HepG2 (cell line): ENCODE data around the gene MT4. TPM values are rescaled to one million over a fixed set of nuclear protein-coding genes. Genes with fewer than 3 reads are reported as not detected.
A peak's percentile ranks its signal among the peaks of the same experiment; 100 is the strongest.

ENCODE experiments used
- AKAP8 ChIP-seq: sonication (generic); formaldehyde crosslinking; IDR thresholded peaks from 2 replicates; pipeline ENCODE4 v1.5.1; 2020; ENCODE audit warnings: mild to moderate bottlenecking, missing genetic modification reagents
- BHLHE40 ChIP-seq: IDR thresholded peaks from 2 replicates; pipeline ENCODE4 v1.6.1; 2011; ENCODE audit warnings: low read length, improper control_type of control experiment
- HNRNPLL ChIP-seq: fragments of 200-400 bp; formaldehyde crosslinking; IDR thresholded peaks from 2 replicates; pipeline ENCODE4 v1.6.1; 2017; ENCODE audit warnings: mild to moderate bottlenecking, low read depth, low read length; ENCODE audit not compliant: poor library complexity, severe bottlenecking
- HNRNPUL1 ChIP-seq: fragments of 200-400 bp; formaldehyde crosslinking; IDR thresholded peaks from 2 replicates; pipeline ENCODE4 v1.6.1; 2017; ENCODE audit warnings: low read depth, mild to moderate bottlenecking, low read length, moderate library complexity
- KMT2B ChIP-seq: IDR thresholded peaks from 2 replicates; pipeline ENCODE4 v1.6.1; 2016; ENCODE audit warnings: missing genetic modification reagents, missing compliant biosample characterization
- MEIS1 ChIP-seq: sonication (generic); formaldehyde crosslinking; IDR thresholded peaks from 2 replicates; pipeline ENCODE4 v1.9.0; 2021; ENCODE audit warnings: mild to moderate bottlenecking, missing genetic modification reagents, moderate library complexity, borderline replicate concordance
- PRPF4 ChIP-seq: fragments of 200-400 bp; formaldehyde crosslinking; IDR thresholded peaks from 2 replicates; pipeline ENCODE4 v1.6.1; 2016; ENCODE audit warnings: low read length, low read depth; ENCODE audit not compliant: poor library complexity, severe bottlenecking
- SETDB1 ChIP-seq: sonication (generic); formaldehyde crosslinking; IDR thresholded peaks from 2 replicates; pipeline ENCODE4 v1.5.1; 2020; ENCODE audit warnings: missing genetic modification reagents, mild to moderate bottlenecking, borderline replicate concordance
- SIX1 ChIP-seq: sonication (generic); formaldehyde crosslinking; IDR thresholded peaks from 2 replicates; pipeline ENCODE4 v1.4.0; 2020; ENCODE audit warnings: missing genetic modification reagents, borderline replicate concordance
- SKI ChIP-seq: fragments of 450-650 bp; IDR thresholded peaks from one replicate; pipeline ENCODE4 v1.6.1; 2018; ENCODE audit warnings: mild to moderate bottlenecking; ENCODE audit not compliant: partially characterized antibody
- ZBTB38 ChIP-seq: sonication (generic); formaldehyde crosslinking; IDR thresholded peaks from 2 replicates; pipeline ENCODE4 v1.5.1; 2020; ENCODE audit warnings: mild to moderate bottlenecking, missing genetic modification reagents
- ZFP1 ChIP-seq: IDR thresholded peaks from 2 replicates; pipeline ENCODE4 v1.6.1; 2016
- ZKSCAN1 ChIP-seq: fragments of 150-350 bp; IDR thresholded peaks from 2 replicates; pipeline ENCODE4 v1.6.1; 2014; ENCODE audit warnings: low read length
- ZNF232 ChIP-seq: sonication (generic); formaldehyde crosslinking; IDR thresholded peaks from 2 replicates; pipeline ENCODE4 v1.4.0; 2020; ENCODE audit warnings: missing genetic modification reagents, borderline replicate concordance
- ZNF367 ChIP-seq: sonication (generic); formaldehyde crosslinking; IDR thresholded peaks from 2 replicates; pipeline ENCODE4 v1.4.0; 2020; ENCODE audit warnings: missing genetic modification reagents, borderline replicate concordance
- ZNF510 ChIP-seq: sonication (generic); formaldehyde crosslinking; IDR thresholded peaks from 2 replicates; pipeline ENCODE4 v1.4.0; 2020; ENCODE audit warnings: low read depth, mild to moderate bottlenecking, missing genetic modification reagents
- ZNF589 ChIP-seq: sonication (generic); formaldehyde crosslinking; conservative IDR thresholded peaks from 2 replicates; pipeline ENCODE4 v1.8.0; 2022; ENCODE audit warnings: mild to moderate bottlenecking, moderate library complexity, missing genetic modification reagents
- ZNF839 ChIP-seq: sonication (generic); formaldehyde crosslinking; IDR thresholded peaks from 2 replicates; pipeline ENCODE4 v1.4.0; 2020; ENCODE audit warnings: missing genetic modification reagents, mild to moderate bottlenecking, borderline replicate concordance
- polyA plus RNA-seq, 8 experiments: library from polyadenylated mRNA; depleted of rRNA in 3 of 8; stranded (reverse) in 7 of 8; unstranded in 1 of 8; fragments of >200 nt; fragmentation: Illumina TruSeq in 4 of 8; extraction: Trizol in 4 of 8; gene quantifications; 2 replicates each; pipeline versions ENCODE4 v1.2.1 to v1.2.3, GENCODE V29; 2011 to 2016; ENCODE audit warnings: low read depth in 4 of 8, missing spikeins in 1 of 8, mixed read lengths in 1 of 8; ENCODE audit not compliant: insufficient read depth in 1 of 8
- total RNA-seq, 5 experiments: library from RNA; depleted of rRNA; stranded (reverse); fragments of >200 nt; fragmentation: Illumina TruSeq; extraction: Trizol; gene quantifications; 2 replicates each; pipeline ENCODE4 v1.2.3, GENCODE V29; 2016; ENCODE audit warnings: low read depth in 1 of 5
- TF ChIP-seq, protein P1 (sequence below): sonication (generic); formaldehyde crosslinking; IDR thresholded peaks from 2 replicates; pipeline ENCODE4 v1.4.0; 2020; ENCODE audit warnings: missing genetic modification reagents
- TF ChIP-seq, protein P2 (sequence below): sonication (generic); formaldehyde crosslinking; IDR thresholded peaks from 2 replicates; pipeline ENCODE4 v1.4.0; 2020; ENCODE audit warnings: missing genetic modification reagents, mild to moderate bottlenecking, borderline replicate concordance
- TF ChIP-seq, protein P3 (sequence below): sonication (generic); formaldehyde crosslinking; IDR thresholded peaks from 2 replicates; pipeline ENCODE4 v1.4.0; 2020; ENCODE audit warnings: mild to moderate bottlenecking, missing genetic modification reagents

Gene MT4
- total and polyA plus RNA-seq, 2 of the 13 experiments (the other 11 are each of a cell fraction or from before 2014, with no cell fraction given) = not detected

DNA sequence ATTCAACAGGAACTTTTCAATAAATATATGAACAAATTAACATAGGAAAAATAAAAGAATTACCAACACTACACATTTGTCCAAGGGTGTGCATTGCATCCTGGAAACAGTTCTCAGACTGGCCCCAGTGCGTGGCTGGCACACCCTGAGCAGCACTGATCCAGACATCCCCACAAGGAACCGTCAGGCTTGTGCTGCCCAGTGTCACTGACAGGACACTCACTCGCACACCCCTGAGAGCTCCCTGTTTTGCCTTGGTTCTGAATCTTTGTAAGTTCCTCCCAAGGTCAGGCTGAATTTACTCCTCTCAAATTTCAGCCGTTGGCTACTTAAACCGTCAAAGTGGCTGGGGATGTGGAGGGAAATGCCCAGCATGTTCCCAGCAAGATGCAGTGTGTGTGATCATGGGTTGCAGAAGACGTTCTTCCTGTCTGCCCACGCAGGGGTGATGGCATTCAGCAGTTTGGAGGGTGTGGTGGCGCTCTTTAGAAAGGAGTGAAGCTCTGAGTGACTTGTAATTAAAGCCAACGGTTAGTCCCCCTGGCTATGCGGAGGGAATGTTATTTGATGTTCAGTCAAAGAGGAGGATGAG is 45.2 kb downstream of the MT4 start (continued):
- TF ChIP-seq SKI (no peak), ZKSCAN1 (no peak), HNRNPUL1 (no peak), PRPF4 (no peak), AKAP8 (peak; percentile 66; the same call in 1 of the 2 replicates), MEIS1 (CRISPR knock-in tag) (0 out of 2 replicates have a peak, but pooled peaks have one; percentile 70), ZNF839 (CRISPR knock-in tag) (no peak), SETDB1 (CRISPR knock-in tag) (no peak), ZFP1 (CRISPR knock-in tag) (no peak), HNRNPLL (no peak), ZNF510 (0 out of 2 replicates have a peak, but pooled peaks have one; percentile 52), ZNF367 (CRISPR knock-in tag) (no peak), BHLHE40 (no peak), KMT2B (CRISPR knock-in tag) (no peak), ZNF589 (CRISPR knock-in tag) (no peak), ZBTB38 (CRISPR knock-in tag) (0 out of 2 replicates have a peak, but pooled peaks have one; percentile 48), ZNF232 (CRISPR knock-in tag) (no peak), SIX1 (CRISPR knock-in tag) (no peak)
- TF ChIP-seq, protein P1, sequence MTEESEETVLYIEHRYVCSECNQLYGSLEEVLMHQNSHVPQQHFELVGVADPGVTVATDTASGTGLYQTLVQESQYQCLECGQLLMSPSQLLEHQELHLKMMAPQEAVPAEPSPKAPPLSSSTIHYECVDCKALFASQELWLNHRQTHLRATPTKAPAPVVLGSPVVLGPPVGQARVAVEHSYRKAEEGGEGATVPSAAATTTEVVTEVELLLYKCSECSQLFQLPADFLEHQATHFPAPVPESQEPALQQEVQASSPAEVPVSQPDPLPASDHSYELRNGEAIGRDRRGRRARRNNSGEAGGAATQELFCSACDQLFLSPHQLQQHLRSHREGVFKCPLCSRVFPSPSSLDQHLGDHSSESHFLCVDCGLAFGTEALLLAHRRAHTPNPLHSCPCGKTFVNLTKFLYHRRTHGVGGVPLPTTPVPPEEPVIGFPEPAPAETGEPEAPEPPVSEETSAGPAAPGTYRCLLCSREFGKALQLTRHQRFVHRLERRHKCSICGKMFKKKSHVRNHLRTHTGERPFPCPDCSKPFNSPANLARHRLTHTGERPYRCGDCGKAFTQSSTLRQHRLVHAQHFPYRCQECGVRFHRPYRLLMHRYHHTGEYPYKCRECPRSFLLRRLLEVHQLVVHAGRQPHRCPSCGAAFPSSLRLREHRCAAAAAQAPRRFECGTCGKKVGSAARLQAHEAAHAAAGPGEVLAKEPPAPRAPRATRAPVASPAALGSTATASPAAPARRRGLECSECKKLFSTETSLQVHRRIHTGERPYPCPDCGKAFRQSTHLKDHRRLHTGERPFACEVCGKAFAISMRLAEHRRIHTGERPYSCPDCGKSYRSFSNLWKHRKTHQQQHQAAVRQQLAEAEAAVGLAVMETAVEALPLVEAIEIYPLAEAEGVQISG (CRISPR knock-in tag) = no peak
- TF ChIP-seq, protein P2, sequence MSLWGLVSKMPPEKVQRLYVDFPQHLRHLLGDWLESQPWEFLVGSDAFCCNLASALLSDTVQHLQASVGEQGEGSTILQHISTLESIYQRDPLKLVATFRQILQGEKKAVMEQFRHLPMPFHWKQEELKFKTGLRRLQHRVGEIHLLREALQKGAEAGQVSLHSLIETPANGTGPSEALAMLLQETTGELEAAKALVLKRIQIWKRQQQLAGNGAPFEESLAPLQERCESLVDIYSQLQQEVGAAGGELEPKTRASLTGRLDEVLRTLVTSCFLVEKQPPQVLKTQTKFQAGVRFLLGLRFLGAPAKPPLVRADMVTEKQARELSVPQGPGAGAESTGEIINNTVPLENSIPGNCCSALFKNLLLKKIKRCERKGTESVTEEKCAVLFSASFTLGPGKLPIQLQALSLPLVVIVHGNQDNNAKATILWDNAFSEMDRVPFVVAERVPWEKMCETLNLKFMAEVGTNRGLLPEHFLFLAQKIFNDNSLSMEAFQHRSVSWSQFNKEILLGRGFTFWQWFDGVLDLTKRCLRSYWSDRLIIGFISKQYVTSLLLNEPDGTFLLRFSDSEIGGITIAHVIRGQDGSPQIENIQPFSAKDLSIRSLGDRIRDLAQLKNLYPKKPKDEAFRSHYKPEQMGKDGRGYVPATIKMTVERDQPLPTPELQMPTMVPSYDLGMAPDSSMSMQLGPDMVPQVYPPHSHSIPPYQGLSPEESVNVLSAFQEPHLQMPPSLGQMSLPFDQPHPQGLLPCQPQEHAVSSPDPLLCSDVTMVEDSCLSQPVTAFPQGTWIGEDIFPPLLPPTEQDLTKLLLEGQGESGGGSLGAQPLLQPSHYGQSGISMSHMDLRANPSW (CRISPR knock-in tag) = 0 out of 2 replicates have a peak, but pooled peaks have one; percentile 33
- TF ChIP-seq, protein P3, sequence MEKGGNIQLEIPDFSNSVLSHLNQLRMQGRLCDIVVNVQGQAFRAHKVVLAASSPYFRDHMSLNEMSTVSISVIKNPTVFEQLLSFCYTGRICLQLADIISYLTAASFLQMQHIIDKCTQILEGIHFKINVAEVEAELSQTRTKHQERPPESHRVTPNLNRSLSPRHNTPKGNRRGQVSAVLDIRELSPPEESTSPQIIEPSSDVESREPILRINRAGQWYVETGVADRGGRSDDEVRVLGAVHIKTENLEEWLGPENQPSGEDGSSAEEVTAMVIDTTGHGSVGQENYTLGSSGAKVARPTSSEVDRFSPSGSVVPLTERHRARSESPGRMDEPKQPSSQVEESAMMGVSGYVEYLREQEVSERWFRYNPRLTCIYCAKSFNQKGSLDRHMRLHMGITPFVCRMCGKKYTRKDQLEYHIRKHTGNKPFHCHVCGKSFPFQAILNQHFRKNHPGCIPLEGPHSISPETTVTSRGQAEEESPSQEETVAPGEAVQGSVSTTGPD (CRISPR knock-in tag) = no peak
